ENCODE results near the gene OTUB2.

Gene OTUB2

GRCh38 chr14:94018308-94018707 is 7.8 kb upstream of the OTUB2 start:
- no peak overlapping the region for H2AFZ ChIP-seq (ENCODE audit: insufficient read depth, low read length, poor library complexity)
- peak overlapping the region; percentile 40 for H2BK12ac ChIP-seq (ENCODE audit: low read length)
- H2BK120ac ChIP-seq (ENCODE audit: insufficient read depth, low read length, poor library complexity) = peak overlapping the region; percentile 28
- H3K23ac ChIP-seq (ENCODE audit: low read length) = no peak overlapping the region
- H3K36me3 ChIP-seq (ENCODE audit: control insufficient read depth in 1 of 2, insufficient read depth in 2 of 2, low read length in 2 of 2) = no peaks in the 10 kb centered on the region
- H3K4me2 ChIP-seq (ENCODE audit: low read length) = no peak overlapping the region
- peaks cover 0 to 7% of the 10 kb centered on the region in 2 experiments for H3K4me1 ChIP-seq (ENCODE audit: control insufficient read depth in 1 of 2, insufficient read depth in 2 of 2, low read length in 2 of 2)
- no peak overlapping the region for H4K8ac ChIP-seq (ENCODE audit: low read depth, low read length)
- peak; percentile 22 to 25 for DNase-seq
- no peak overlapping the region for H3K18ac ChIP-seq (ENCODE audit: low read length)
- no peak overlapping the region for H3K4me3 ChIP-seq (ENCODE audit: low read depth, low read length)
- H4K91ac ChIP-seq (ENCODE audit: low read depth, low read length) = peak overlapping the region; percentile 72
- no peaks in the 10 kb centered on the region for H3K27me3 ChIP-seq (ENCODE audit: insufficient read depth, low read length)
- H3K27ac ChIP-seq (ENCODE audit: low read depth, low read length) = no peak overlapping the region
- H3K14ac ChIP-seq (ENCODE audit: low read length) = no peak overlapping the region
- peak overlapping the region; percentile 18 for H2BK5ac ChIP-seq (ENCODE audit: low read depth, low read length, poor library complexity)
- peaks cover 2% of the 10 kb centered on the region for H3K9me3 ChIP-seq (ENCODE audit: insufficient read depth, low read depth, low read length)
- H3K79me2 ChIP-seq (ENCODE audit: control insufficient read depth, insufficient read depth, low read length, poor library complexity) = no peaks in the 10 kb centered on the region
- H3K9ac ChIP-seq (ENCODE audit: low read length) = no peak overlapping the region
- H3K79me1 ChIP-seq (ENCODE audit: low read length) = peaks cover 4% of the 10 kb centered on the region
- no peak overlapping the region for H3K4ac ChIP-seq (ENCODE audit: low read depth, low read length)
- no CpG with 5 or more reads among the region's 8 CpGs for WGBS (ENCODE audit: extremely low coverage, insufficient coverage, insufficient read length)
- H4K12ac ChIP-seq (ENCODE audit: low read depth, low read length) = no peak overlapping the region
- H2AK5ac ChIP-seq (ENCODE audit: low read length) = no peak overlapping the region

GRCh38 chr14:94019329-94019728 is 6.8 kb upstream of the OTUB2 start:
- peak; percentile 84 to 86 for DNase-seq
- H4K91ac ChIP-seq (ENCODE audit: low read depth, low read length) = no peak overlapping the region
- H3K27ac ChIP-seq (ENCODE audit: low read depth, low read length) = no peak overlapping the region
- no peak overlapping the region for H3K4me2 ChIP-seq (ENCODE audit: low read length)
- no peaks in the 10 kb centered on the region for H3K36me3 ChIP-seq (ENCODE audit: control insufficient read depth in 1 of 2, insufficient read depth in 2 of 2, low read length in 2 of 2)
- H2BK120ac ChIP-seq (ENCODE audit: insufficient read depth, low read length, poor library complexity) = no peak overlapping the region
- H3K27me3 ChIP-seq (ENCODE audit: insufficient read depth, low read length) = no peaks in the 10 kb centered on the region
- no peak overlapping the region for H3K4ac ChIP-seq (ENCODE audit: low read depth, low read length)
- WGBS (ENCODE audit: extremely low coverage, insufficient coverage, insufficient read length) = no CpG with 5 or more reads among the region's 6 CpGs
- peaks cover 4% of the 10 kb centered on the region for H3K79me1 ChIP-seq (ENCODE audit: low read length)
- H4K12ac ChIP-seq (ENCODE audit: low read depth, low read length) = no peak overlapping the region
- H3K18ac ChIP-seq (ENCODE audit: low read length) = no peak overlapping the region
- no peak overlapping the region for H3K23ac ChIP-seq (ENCODE audit: low read length)
- H3K9me3 ChIP-seq (ENCODE audit: insufficient read depth, low read depth, low read length) = peaks cover 2% of the 10 kb centered on the region
- H3K9ac ChIP-seq (ENCODE audit: low read length) = no peak overlapping the region
- no peak overlapping the region for H3K14ac ChIP-seq (ENCODE audit: low read length)
- peaks cover 0 to 7% of the 10 kb centered on the region in 2 experiments for H3K4me1 ChIP-seq (ENCODE audit: control insufficient read depth in 1 of 2, insufficient read depth in 2 of 2, low read length in 2 of 2)
- no peak overlapping the region for H2BK5ac ChIP-seq (ENCODE audit: low read depth, low read length, poor library complexity)
- no peak overlapping the region for H2AK5ac ChIP-seq (ENCODE audit: low read length)
- no peak overlapping the region for H2AFZ ChIP-seq (ENCODE audit: insufficient read depth, low read length, poor library complexity)
- H4K8ac ChIP-seq (ENCODE audit: low read depth, low read length) = no peak overlapping the region
- no peak overlapping the region for H2BK12ac ChIP-seq (ENCODE audit: low read length)
- H3K4me3 ChIP-seq (ENCODE audit: low read depth, low read length) = no peak overlapping the region
- H3K79me2 ChIP-seq (ENCODE audit: control insufficient read depth, insufficient read depth, low read length, poor library complexity) = no peaks in the 10 kb centered on the region

- Histone ChIP-seq H3K27me3 (ENCODE audit: insufficient read depth, low read length) (no peaks in the 10 kb centered on the region), H3K9ac (ENCODE audit: low read length) (no peak overlapping the region), H4K12ac (ENCODE audit: low read depth, low read length) (no peak overlapping the region), H3K4me3 (ENCODE audit: low read depth, low read length) (no peak overlapping the region), H4K91ac (ENCODE audit: low read depth, low read length) (peak overlapping the region; percentile 20), H2AK5ac (ENCODE audit: low read length) (no peak overlapping the region), H3K23ac (ENCODE audit: low read length) (no peak overlapping the region), H3K4me1 (ENCODE audit: control insufficient read depth in 1 of 2, insufficient read depth in 2 of 2, low read length in 2 of 2) (peaks cover 0 to 7% of the 10 kb centered on the region in 2 experiments), H3K4ac (ENCODE audit: low read depth, low read length) (no peak overlapping the region), H3K36me3 (ENCODE audit: control insufficient read depth in 1 of 2, insufficient read depth in 2 of 2, low read length in 2 of 2) (no peaks in the 10 kb centered on the region), H3K4me2 (ENCODE audit: low read length) (no peak overlapping the region), H2AFZ (ENCODE audit: insufficient read depth, low read length, poor library complexity) (no peak overlapping the region), H3K18ac (ENCODE audit: low read length) (no peak overlapping the region), H2BK12ac (ENCODE audit: low read length) (no peak overlapping the region), H3K27ac (ENCODE audit: low read depth, low read length) (no peak overlapping the region), H2BK120ac (ENCODE audit: insufficient read depth, low read length, poor library complexity) (peak overlapping the region; percentile 8), H3K9me3 (ENCODE audit: insufficient read depth, low read depth, low read length) (peaks cover 2% of the 10 kb centered on the region), H3K14ac (ENCODE audit: low read length) (no peak overlapping the region), H3K79me1 (ENCODE audit: low read length) (peaks cover 4% of the 10 kb centered on the region), H3K79me2 (ENCODE audit: control insufficient read depth, insufficient read depth, low read length, poor library complexity) (no peaks in the 10 kb centered on the region), H4K8ac (ENCODE audit: low read depth, low read length) (no peak overlapping the region), H2BK5ac (ENCODE audit: low read depth, low read length, poor library complexity) (peak overlapping the region; percentile 16)
- WGBS (ENCODE audit: extremely low coverage, insufficient coverage, insufficient read length) = no CpG with 5 or more reads among the region's 4 CpGs
- DNase-seq = no peak
Measured at GRCh38 chr14:94020267-94020666, 5.9 kb upstream of the OTUB2 start.

DNA sequence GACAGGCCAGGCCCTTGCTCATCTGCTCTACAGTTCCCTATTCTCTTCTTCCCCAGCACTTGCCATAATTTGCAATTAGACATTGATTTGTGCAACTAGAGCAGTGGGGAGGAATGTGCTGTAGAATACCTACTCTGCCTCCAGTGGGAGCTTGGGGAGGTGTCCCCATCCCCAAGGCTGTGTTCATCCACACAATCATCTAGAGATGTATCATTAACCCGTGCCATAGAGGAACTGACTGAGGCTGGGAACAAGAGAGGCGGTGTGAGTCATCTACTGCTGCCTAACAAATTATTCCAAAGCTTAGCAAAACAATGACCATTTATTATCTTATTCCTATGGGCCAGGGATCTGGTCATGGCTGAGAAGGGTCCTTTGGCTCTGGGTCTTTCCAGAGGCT is 5.1 kb upstream of the OTUB2 start:
- peaks cover 2% of the 10 kb centered on the region for H3K9me3 ChIP-seq (ENCODE audit: insufficient read depth, low read depth, low read length)
- no peak overlapping the region for H4K12ac ChIP-seq (ENCODE audit: low read depth, low read length)
- no peaks in the 10 kb centered on the region for H3K79me2 ChIP-seq (ENCODE audit: control insufficient read depth, insufficient read depth, low read length, poor library complexity)
- H3K23ac ChIP-seq (ENCODE audit: low read length) = no peak overlapping the region
- H3K36me3 ChIP-seq (ENCODE audit: control insufficient read depth in 1 of 2, insufficient read depth in 2 of 2, low read length in 2 of 2) = no peaks in the 10 kb centered on the region
- no peak overlapping the region for H4K8ac ChIP-seq (ENCODE audit: low read depth, low read length)
- no peak overlapping the region for H2BK12ac ChIP-seq (ENCODE audit: low read length)
- no peak overlapping the region for H3K9ac ChIP-seq (ENCODE audit: low read length)
- H2AFZ ChIP-seq (ENCODE audit: insufficient read depth, low read length, poor library complexity) = no peak overlapping the region
- H2AK5ac ChIP-seq (ENCODE audit: low read length) = no peak overlapping the region
- no peak overlapping the region for H3K4ac ChIP-seq (ENCODE audit: low read depth, low read length)
- no peak overlapping the region for H2BK5ac ChIP-seq (ENCODE audit: low read depth, low read length, poor library complexity)
- no peak for DNase-seq
- no peak overlapping the region for H3K4me2 ChIP-seq (ENCODE audit: low read length)
- H3K18ac ChIP-seq (ENCODE audit: low read length) = no peak overlapping the region
- no peak overlapping the region for H3K27ac ChIP-seq (ENCODE audit: low read depth, low read length)
- no CpG with 5 or more reads among the region's 2 CpGs for WGBS (ENCODE audit: extremely low coverage, insufficient coverage, insufficient read length)
- H4K91ac ChIP-seq (ENCODE audit: low read depth, low read length) = no peak overlapping the region
- H3K4me1 ChIP-seq (ENCODE audit: control insufficient read depth in 1 of 2, insufficient read depth in 2 of 2, low read length in 2 of 2) = peaks cover 0 to 7% of the 10 kb centered on the region in 2 experiments
- H3K27me3 ChIP-seq (ENCODE audit: insufficient read depth, low read length) = no peaks in the 10 kb centered on the region
- peaks cover 4% of the 10 kb centered on the region for H3K79me1 ChIP-seq (ENCODE audit: low read length)
- H3K4me3 ChIP-seq (ENCODE audit: low read depth, low read length) = no peak overlapping the region
- H3K14ac ChIP-seq (ENCODE audit: low read length) = no peak overlapping the region
- H2BK120ac ChIP-seq (ENCODE audit: insufficient read depth, low read length, poor library complexity) = peak overlapping the region; percentile 41

Data from trophoblast cell (in vitro differentiated cells and primary cell).